HG03196 (cell line): ENCODE results near the gene PVRIG.
A peak's percentile ranks its signal among the peaks of the same experiment; 100 is the strongest.
"Not testable (repeated sequence)": the region's sequence is repeated elsewhere in the genome, so short reads cannot be mapped to it uniquely, and the experiment has no call there.

Experiments used
- ATAC-seq: cut with Tn5 transposase; IDR thresholded peaks from one replicate; pipeline ENCODE4 v1.9.1; 2021; ENCODE audit not compliant: unreplicated experiment

The PVRIG gene

DNA sequence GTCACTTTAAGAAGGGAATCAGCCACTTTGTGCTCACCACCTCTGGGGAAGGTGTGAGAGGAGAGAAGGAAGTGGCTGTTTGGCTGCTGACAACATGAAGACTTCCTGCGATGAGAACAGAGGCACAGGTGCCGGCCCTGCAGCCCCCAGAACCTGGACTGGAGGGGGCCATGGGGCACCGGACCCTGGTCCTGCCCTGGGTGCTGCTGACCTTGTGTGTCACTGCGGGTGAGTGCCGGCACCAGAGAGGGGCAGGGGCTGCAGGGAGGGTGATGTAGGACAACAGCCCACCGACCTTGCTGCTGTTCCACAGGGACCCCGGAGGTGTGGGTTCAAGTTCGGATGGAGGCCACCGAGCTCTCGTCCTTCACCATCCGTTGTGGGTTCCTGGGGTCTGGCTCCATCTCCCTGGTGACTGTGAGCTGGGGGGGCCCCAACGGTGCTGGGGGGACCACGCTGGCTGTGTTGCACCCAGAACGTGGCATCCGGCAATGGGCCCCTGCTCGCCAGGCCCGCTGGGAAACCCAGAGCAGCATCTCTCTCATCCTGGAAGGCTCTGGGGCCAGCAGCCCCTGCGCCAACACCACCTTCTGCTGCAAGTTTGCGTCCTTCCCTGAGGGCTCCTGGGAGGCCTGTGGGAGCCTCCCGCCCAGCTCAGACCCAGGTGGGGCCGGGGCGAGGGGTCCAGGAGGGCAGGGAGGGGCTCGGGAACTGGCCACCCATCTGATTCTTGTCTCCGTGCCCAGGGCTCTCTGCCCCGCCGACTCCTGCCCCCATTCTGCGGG lies at the start of gene PVRIG:
PVRIG (plus strand) TSS at position 149 of the 785 bp plus-strand sequence; CDS start at position 171, 22 bp downstream.
- ATAC-seq = not testable (repeated sequence)

DNA sequence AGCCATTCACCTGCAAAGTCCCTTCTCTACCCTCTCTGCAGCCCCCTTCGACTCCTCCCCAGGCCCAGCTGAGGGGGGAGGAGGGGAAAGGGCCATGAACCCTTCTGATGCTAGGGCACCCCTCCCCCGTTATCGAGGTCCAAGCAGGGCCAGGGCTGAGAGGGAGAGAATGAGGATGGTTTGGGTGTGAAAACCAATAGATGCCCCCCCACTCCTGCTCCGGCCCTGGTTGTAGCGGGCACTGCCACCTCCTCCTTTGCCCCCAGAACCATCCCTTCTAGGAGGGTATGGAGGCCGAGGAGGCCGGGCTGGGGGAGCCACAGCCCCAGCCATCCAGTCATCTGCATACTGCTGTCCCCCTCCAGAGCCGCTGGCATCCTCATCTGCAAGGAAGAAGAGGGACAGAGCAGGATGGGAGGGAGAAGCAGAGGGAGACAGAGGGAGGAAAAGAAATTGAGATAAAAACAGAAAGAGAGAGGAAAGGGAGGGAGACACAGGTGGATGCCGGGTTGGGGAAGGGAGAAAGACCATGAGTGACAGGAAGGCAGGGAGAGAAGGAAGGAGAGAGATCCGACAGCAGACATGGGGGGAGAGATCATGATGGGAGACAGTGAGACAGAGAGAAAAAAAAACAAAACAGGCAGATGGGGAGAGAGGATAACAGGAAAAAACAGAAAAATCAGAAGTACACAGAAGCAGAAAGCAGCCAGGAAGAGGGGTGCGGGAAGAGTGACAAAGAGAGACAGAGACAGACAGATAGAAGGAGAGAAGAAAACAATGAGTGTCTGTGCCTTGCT lies 49.5 kb upstream of the PVRIG start:
- no peak for ATAC-seq

DNA sequence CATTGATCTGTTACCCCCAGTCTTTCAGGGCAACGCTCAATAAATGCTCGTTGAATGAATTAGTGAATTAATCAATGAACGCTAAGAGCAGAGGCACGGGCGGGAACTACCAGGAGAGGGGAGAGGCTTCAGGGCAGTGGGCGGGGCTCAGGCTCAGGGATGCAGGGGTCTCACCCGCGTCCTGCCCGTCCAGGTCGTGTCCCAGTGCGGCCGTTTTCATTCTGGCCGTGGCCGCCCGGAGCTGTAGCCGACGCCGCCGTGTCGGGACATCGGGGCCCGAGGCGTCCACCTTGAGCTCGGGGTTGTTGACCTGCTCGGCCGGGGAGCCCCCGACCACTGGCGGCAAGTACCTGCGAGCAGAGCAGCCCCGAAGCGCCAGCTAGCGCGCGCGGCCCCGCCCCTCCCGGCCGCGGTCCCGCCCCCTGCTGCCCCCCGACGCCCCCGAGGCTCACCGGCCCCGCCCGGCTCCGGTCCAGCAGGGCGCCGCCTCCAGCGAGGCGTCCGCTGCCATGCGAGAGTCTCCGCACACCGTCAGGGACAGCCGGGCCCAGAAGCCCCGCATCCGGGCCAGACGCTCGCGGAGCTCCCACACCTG lies 48.6 kb upstream of the PVRIG start:
- ATAC-seq = no peak

DNA sequence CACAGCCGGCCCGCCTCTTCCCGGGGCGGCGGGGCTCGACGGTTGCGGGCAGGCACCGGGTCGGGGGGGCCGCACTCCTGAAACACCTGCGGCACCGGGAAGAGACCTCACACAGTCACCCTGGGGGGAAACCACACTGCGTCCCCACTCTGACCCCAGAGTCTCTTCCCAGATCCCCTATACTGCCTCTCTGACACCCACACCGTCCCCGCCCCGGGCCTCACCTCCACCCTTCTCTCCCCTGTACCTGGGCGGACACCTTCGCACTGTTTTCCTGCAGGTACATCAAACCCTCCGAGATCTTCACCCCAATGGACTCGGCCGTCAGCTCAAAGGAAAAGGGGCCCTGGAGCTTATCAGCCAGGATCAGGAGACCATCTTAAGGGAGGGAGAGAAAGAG lies 47.9 kb upstream of the PVRIG start:
- ATAC-seq = no peak

DNA sequence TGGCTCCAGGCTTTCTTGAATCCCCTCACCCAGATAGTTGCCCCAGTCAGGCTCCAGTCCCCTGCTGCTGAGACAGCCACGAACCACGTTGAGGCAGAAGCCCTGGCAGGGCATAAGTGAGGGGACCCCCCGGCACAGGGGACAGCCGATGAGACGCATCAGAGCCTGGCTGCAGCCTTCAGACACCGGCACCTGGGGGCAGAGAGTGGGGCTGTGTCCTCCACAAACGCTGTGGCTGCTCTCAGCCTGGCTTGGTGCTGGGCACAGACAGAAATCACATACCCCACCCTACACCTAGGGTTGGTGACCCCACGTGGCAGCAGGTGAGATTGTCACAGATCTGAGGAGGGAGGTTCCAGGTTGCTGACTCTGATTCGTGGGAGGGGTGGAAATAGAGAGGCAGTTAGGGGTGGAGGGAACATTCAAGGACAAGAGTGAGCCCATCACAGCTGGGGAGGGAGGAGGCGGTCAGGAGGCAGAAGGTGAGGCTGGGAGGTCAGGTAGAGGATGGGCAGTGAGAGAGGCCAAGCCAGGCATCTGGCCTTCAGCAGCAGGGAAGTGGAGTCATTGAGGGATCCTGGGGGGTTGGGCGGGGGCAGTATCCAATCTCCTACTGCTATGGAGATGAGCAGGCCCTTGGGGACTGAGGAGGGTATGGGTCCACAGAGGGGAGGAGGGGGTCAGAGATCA lies 45.8 kb upstream of the PVRIG start:
- ATAC-seq = no peak

DNA sequence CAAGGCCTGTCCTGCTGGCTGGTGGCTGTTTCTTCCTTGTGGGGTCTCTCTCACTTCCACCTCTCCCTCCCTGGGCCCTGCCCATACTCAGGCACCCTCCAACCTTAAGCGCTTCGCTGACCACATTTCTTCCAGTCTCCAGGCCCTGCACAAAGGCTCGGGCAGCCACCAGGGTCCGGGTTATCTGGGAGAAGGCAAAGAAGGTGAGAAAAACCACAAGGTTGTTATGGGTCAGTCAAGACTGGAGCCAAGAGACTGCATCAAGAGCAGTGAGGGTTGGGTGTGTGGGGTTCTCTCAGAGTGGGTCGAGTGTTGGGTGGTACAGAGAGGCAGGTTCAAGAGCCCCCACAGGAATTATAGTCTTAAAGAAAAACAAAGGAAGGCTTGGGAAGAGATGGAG lies 45.2 kb upstream of the PVRIG start:
- ATAC-seq = no peak

DNA sequence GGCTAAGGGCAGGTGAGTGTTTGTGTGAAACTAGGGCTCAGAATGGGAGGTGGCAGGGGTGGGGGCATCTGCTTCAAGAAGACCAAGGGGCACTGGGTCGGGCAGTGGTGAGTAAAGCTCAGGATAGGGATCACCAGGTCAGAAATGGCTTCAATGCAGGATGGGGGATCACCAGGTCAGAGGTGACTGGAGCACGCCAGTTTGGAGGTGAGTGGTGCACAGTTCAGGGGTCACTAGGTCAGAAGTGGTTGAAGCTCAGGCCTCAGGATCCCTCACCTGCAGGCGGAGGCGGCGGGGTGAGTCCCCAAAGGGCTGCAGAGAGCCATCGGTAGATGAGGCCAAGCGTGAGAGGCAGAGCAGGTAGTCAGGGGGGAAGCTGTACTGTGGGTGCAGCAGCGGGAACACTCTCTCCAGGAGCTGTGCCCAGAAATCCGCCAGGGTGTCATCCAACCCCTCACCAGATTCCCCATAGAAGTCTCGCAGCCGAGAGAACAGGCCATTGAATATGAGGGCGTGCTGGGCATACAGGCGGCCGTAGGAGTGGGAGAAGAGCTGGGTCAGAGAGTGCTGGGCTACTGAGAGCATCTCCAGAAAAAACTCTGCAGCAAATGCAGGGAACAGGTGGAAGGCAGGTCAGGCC lies 44.3 kb upstream of the PVRIG start:
- ATAC-seq = no peak

DNA sequence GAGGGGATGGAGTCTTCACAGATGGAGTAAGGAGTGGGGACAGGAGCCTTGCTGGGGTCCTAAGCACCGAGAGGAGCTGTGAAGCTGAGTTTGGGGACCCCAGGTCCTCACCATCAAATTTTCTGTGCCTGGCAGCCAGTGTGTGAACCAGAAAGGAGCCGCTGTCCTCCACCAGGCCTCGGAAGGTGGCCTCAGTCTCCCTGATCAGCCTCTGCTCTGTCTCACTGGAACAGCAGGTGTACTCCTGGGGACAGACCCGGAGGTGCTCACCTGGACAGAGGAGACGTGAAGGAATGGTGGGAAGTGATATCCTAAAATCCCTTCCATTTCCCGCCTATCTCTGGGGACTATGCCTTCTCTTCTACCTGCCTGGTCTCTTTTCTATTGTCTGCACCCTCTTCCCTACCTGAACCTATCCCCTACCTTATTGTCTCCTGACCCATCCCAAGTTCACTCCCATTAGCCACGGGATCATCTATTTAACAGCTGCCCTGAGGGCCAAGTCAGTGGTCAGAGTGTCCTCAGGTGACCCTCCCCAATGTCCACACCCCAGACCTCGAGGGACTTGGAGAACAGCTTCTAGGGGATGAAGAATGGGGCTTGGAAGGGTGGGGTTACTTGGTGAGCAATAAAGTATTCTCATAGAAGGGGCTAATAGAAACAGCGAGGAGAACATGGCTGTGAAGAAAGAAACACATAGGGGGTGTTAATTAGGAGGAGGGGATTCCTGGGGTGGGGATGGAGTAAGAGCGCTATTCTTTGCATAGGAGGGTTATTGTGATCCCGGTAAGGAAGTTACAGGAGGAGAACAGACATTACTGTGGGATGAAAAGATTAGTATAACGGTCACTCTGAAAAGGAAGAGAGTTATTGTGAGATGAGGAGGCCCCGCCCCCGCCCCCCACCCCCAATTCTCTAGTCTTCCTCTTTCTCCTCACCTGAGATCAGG lies 43.4 kb upstream of the PVRIG start:
- no peak for ATAC-seq

DNA sequence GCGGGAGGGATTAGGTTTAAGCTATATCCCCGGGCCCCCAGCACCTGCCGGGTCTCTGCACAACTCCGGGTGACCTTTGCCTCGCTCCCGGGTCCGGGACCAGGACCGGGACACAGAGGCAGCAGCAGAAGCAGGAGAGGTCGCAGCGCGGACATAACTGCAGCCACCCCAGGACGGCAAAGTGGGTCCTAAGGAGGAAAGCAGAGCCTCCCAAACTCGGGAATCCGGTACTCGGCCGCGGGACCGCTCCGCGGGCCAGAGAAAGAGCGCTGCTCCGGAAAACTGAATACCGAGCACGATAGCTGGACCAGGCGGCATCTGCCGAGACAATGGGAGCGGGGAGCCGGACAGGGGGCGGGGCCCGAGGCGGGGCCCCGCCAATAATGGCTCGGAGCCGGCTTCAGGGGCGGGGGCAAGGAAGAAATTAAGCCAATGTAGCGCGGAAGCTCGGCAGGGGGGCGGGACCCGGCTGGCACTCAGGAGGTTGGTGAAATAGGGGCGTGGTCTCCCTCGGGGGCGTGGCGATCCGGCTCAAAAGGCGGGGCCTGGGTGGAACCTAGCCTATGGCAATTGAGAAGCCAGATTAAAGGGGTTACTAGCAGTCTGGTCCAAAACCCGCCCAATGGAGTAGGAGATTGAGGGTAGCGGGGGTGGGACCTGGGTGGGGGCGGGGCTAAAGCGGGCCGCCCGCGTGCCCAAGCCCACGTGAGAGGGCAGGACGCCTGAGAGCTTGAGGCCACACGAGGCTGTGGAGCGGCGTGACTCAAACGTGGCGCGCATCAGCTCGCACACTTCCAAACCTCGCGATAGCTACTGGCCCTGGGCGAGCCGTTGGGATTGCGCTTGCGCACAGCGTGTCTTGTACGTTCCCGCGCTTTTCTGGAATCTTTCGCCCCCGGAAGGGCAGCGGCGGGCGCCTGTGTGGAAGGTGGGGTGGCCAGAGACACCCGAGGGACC lies 42.4 kb upstream of the PVRIG start, which contains the start of the genes GPC2 and STAG3:
GPC2 (minus strand) TSS at position 337 of the 957 bp plus-strand sequence; CDS start at position 155, 182 bp downstream.
STAG3 (plus strand) TSS at position 874 of the 957 bp plus-strand sequence. CDS start 2,639 bp downstream, outside the sequence.
- peak; percentile 81 for ATAC-seq

DNA sequence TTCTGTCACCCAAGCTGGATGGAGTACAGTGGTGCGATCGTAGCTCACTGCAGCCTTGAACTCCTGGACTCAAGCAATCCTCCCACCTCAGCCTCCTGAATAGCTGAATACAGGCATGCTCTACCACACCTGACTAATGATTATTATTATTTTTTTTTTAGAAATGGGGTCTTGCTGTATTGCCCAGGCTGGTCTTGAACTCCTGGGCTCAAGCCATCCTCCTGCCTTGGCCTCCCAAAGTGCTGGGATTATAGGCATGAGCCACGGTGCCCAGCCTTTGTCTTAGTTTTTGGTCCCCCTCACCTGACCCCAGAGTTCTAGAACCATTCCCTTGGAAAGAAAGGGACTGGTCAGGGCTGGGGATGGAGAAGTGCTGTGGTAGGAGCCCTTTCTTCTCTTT lies 39.7 kb upstream of the PVRIG start:
- not testable (repeated sequence) for ATAC-seq

DNA sequence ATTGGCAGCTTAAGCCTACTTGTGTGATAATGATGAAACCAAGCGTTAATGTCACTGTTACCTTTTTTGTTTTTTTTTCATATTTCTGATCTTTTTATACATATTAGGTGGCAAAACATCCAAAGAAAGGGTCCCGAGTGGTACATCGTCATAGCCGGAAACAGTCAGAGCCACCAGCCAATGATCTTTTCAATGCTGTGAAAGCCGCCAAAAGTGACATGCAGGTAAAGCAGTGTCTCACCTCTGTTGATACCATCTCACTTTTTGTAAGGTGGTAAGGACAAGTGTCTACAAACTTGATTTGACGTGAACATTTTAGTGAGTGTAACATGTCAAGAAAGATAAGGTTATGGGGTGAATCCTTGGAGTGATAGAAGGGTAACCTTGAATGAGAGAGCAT lies 37.1 kb upstream of the PVRIG start:
- not testable (repeated sequence) for ATAC-seq

DNA sequence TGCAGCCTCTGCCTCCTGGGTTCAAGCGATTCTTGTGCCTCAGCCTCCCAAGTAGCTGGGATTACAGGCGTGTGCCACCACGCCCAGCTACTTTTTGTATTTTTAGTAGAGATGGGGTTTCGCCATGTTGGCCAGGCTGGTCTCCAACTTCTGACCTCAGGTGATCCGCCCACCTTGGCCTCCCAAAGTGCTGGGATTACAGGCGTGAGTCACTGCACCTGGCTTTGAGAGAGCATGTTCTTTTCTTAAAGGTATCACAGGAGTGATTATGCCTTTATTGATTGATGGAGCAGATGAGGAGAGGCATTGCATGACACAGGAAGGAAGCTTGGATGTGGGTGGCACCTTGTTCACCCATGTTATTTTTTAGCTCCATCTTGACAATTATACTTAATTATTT lies 36.7 kb upstream of the PVRIG start:
- not testable (repeated sequence) for ATAC-seq

DNA sequence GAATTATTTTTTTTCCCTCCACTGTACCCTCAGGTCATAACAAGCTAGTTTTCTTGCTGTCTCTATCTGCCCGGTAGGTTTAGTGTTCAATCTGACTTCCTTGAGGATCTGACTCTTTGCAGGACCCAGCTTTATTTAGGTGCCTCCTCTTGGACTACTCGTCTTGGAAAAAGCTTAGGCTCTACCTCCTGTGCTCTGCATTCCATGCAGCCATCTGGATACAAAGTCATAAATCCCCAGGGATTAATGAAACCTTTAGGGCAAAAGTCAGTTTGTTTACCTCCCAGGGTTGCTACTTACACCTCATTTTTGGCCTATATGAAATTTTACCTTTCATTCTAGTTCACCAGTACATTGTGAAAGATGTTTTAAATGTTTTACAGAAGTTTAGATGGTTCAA lies 34.0 kb upstream of the PVRIG start:
- no peak for ATAC-seq

DNA sequence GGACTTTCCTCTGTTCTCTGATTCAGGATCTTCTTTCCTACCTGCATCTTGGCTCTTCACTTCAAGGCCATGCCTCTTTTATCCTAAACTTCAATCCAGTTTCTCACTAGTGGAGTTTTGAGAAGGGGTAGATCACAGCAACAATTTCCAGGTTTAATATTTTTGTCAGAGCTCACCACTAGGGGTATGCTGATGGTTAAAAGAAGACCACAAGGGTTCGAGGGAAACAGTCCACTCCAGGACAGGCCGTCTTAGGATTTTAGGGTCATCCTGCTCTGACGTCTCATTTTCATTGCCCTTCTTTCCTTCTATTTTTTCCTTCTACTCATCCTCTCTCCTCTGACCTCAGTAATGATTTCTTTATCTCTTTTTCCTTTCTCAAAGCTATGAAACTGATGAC lies 30.7 kb upstream of the PVRIG start:
- ATAC-seq = no peak

DNA sequence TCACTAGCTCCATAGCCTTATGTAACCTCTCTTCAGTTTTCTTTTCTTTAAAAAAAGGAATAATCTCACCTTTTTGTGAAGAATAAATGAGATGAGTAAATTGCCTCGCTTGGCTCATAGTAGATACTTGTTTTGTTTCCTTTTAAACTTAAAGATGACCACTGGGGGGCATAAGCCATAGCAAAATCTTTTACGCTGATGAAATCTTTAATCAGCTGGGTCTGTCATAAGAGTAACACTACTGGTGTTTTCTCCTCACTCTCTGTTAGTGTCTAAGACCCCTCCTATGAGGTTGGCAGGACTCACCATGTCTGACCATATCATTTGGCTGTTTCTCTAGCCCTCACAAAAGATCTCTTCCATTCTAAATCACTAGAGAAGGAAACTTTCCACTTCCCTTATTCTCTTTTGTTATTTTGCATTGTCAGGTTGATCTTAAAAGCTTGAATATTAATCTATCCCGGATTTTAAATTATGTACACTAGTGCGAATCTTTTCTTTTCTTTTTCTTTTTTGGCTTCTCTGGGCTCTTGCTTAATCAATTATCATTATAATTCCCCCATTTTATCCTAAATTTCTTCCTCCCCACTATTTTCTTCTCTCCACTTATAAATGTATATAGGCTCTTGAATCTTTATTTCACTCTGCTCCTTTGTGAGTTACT lies 29.6 kb upstream of the PVRIG start:
- ATAC-seq = no peak

DNA sequence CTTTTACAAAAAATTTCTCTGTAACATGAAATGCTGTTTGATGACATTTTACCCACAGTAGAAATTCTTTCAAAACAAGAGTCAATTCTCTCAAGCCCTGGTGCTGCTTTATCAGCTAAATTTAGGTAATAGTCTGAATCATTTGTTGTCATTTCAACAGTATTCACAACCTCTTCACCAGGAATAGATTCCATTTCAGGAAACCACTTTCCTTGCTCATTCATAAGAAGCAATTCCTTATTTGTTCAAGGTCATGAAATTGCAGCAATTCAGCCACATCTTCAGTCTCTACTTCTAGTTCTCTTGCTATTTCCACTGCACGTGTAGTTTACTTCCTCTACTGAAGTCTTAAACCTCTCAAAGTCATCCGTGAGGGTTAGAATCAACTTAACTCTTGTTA lies 28.0 kb upstream of the PVRIG start:
- no peak for ATAC-seq

DNA sequence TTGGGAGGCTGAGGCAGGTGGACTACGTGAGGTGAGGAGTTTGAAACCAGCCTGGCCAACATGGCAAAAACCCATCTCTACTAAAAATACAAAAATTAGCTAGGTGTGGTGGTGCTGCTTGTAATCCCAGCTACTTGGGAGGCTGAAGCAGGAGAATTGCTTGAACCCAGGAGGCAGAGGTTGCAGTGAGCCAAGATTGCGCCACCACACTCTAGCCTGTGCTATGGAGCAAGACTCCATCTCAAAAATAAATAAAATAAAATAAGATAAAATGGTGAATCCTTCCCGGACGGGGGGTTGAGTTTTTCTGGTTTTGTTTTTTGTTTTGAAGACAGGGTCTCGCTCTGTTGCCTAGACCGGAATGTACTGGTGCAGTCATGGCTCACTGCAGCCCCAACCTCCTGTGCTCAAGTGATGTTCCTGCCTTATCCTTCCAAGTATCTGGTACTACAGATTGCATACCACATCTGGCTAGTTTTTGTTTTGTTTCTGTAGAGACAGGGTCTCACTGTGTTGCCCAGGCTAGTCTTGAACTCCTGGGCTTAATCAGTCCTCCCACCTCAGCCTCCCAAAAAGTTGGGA lies 27.4 kb upstream of the PVRIG start:
- ATAC-seq = not testable (repeated sequence)
